Stimulated activated CD4-positive, alpha-beta T cell treated with anti-CD3 and anti-CD28 coated beads, Interleukin-15, amount 100 ng/mL, for 1 hour (primary cell): ENCODE measurements around the gene ERP27.

ENCODE experiments used
- DNase-seq, 2 donors: peaks; one replicate each; pipeline ENCODE4 v3.0.0-alpha.2; 2020; ENCODE audit warnings: low read depth in 1 of 2, low spot score in 1 of 2

Gene ERP27

GRCh38 chr12:14959916-14960496 lies 21.7 kb upstream of the ERP27 start:
- DNase-seq: no peak

GRCh38 chr12:14959463-14959862 lies 21.1 kb upstream of the ERP27 start:
- DNase-seq: no peak

- no peak for DNase-seq
Measured at GRCh38 chr12:14959126-14959440, 20.7 kb upstream of the ERP27 start.

GRCh38 chr12:14958361-14959125 lies 20.2 kb upstream of the ERP27 start:
- no peak for DNase-seq

GRCh38 chr12:14957551-14958168 lies 19.3 kb upstream of the ERP27 start:
- no peak for DNase-seq

- DNase-seq: no peak
Measured at GRCh38 chr12:14956905-14957304, 18.6 kb upstream of the ERP27 start.

- DNase-seq: no peak
Measured at GRCh38 chr12:14956024-14956891, 17.9 kb upstream of the ERP27 start.

GRCh38 chr12:14954269-14954668 lies 15.9 kb upstream of the ERP27 start:
- DNase-seq: no peak

- DNase-seq: no peak
Measured at GRCh38 chr12:14953752-14954151, 15.4 kb upstream of the ERP27 start.

- DNase-seq: no peak
Measured at GRCh38 chr12:14952299-14952921, 14.1 kb upstream of the ERP27 start.

- no peak for DNase-seq
Measured at GRCh38 chr12:14951851-14952250, 13.5 kb upstream of the ERP27 start.

GRCh38 chr12:14950982-14951746 lies 12.8 kb upstream of the ERP27 start:
- no peak for DNase-seq

GRCh38 chr12:14950421-14950820 lies 12.1 kb upstream of the ERP27 start:
- DNase-seq: no peak

- DNase-seq: no peak
Measured at GRCh38 chr12:14949631-14950030, 11.3 kb upstream of the ERP27 start.

- DNase-seq: no peak
Measured at GRCh38 chr12:14948672-14949071, 10.3 kb upstream of the ERP27 start.

GRCh38 chr12:14946861-14947260 lies 8.5 kb upstream of the ERP27 start:
- DNase-seq: no peak

GRCh38 chr12:14946162-14946561 lies 7.8 kb upstream of the ERP27 start:
- no peak for DNase-seq

- no peak for DNase-seq
Measured at GRCh38 chr12:14942196-14942931, 4.0 kb upstream of the ERP27 start.

GRCh38 chr12:14941369-14941768 lies 3.0 kb upstream of the ERP27 start:
- no peak for DNase-seq

GRCh38 chr12:14937689-14938088 lies 648 bp downstream of the ERP27 start:
- DNase-seq: no peak
